Superior temporal gyrus (tissue), 1 donor: Measurements from ENCODE around the gene ARHGAP26.

ENCODE experiments used
- DNase-seq: peaks from one replicate; pipeline ENCODE4 v3.0.0-alpha.2; 2016; ENCODE audit errors: extremely low spot score

The ARHGAP26 gene

GRCh38 chr5:143139585-143139984 is 369.4 kb downstream of the ARHGAP26 start:
- no peak for DNase-seq

- DNase-seq, result no peak
These were observed 370.5 kb downstream of the ARHGAP26 start for GRCh38 chr5:143140492-143141203.

- no peak for DNase-seq
These were observed 371.5 kb downstream of the ARHGAP26 start for GRCh38 chr5:143141652-143142051.

- DNase-seq, result peak; percentile 68
These were observed 372.6 kb downstream of the ARHGAP26 start for GRCh38 chr5:143142596-143143435.

GRCh38 chr5:143143973-143144372 is 373.8 kb downstream of the ARHGAP26 start:
- DNase-seq, result no peak

- DNase-seq, result peak; percentile 63
These were observed 375.3 kb downstream of the ARHGAP26 start for GRCh38 chr5:143145243-143146160.

- no peak for DNase-seq
These were observed 376.0 kb downstream of the ARHGAP26 start for GRCh38 chr5:143146161-143146560.

GRCh38 chr5:143147383-143147782 is 377.2 kb downstream of the ARHGAP26 start:
- DNase-seq, result no peak

GRCh38 chr5:143147902-143148301 is 377.7 kb downstream of the ARHGAP26 start:
- no peak for DNase-seq

GRCh38 chr5:143148771-143149170 is 378.6 kb downstream of the ARHGAP26 start:
- no peak for DNase-seq

- DNase-seq, result no peak
These were observed 379.6 kb downstream of the ARHGAP26 start for GRCh38 chr5:143149759-143150158.

- DNase-seq, result no peak
These were observed 381.0 kb downstream of the ARHGAP26 start for GRCh38 chr5:143151056-143151700.

GRCh38 chr5:143152445-143152844 is 382.3 kb downstream of the ARHGAP26 start:
- DNase-seq, result no peak

GRCh38 chr5:143153332-143154119 is 383.3 kb downstream of the ARHGAP26 start:
- DNase-seq, result no peak

GRCh38 chr5:143154510-143155370 is 384.6 kb downstream of the ARHGAP26 start:
- no peak for DNase-seq

GRCh38 chr5:143155455-143155854 is 385.3 kb downstream of the ARHGAP26 start:
- no peak for DNase-seq

GRCh38 chr5:143156086-143156485 is 385.9 kb downstream of the ARHGAP26 start:
- DNase-seq, result no peak

GRCh38 chr5:143156572-143156971 is 386.4 kb downstream of the ARHGAP26 start:
- no peak for DNase-seq

- DNase-seq, result no peak
These were observed 388.9 kb downstream of the ARHGAP26 start for GRCh38 chr5:143159031-143159430.
